Mesenchymal stem cell (in vitro differentiated cells and primary cell): Measurements from ENCODE around the gene NIT2.

Source experiments
- DNase-seq: peaks from one replicate; pipeline ENCODE4 v3.0.0-alpha.2; 2013
- H2AFZ ChIP-seq: one replicate; pipeline ENCODE4 v1.6.1; 2013; ENCODE audit warnings: low read depth, mild to moderate bottlenecking, control low read depth, inconsistent platforms, low read length, moderate library complexity
- H2AK5ac ChIP-seq: 2 replicates; pipeline ENCODE4 v1.6.1; 2013; ENCODE audit warnings: low read length, moderate library complexity, mild to moderate bottlenecking, inconsistent platforms; ENCODE audit not compliant: severe bottlenecking
- H2BK120ac ChIP-seq: one replicate; pipeline ENCODE4 v1.6.1; 2013; ENCODE audit warnings: low read depth, mild to moderate bottlenecking, inconsistent platforms, low read length, moderate library complexity
- H2BK12ac ChIP-seq, 2 experiments: one replicate each; pipeline ENCODE4 v1.6.1; 2013; ENCODE audit warnings: inconsistent platforms in 2 of 2, low read length in 2 of 2, mild to moderate bottlenecking in 2 of 2, moderate library complexity in 2 of 2, control low read depth in 1 of 2
- H2BK15ac ChIP-seq: one replicate; pipeline ENCODE4 v1.6.1; 2013; ENCODE audit warnings: mild to moderate bottlenecking, low read depth, inconsistent platforms; ENCODE audit not compliant: poor library complexity, severe bottlenecking
- H2BK5ac ChIP-seq: 2 replicates; pipeline ENCODE4 v1.6.1; 2013; ENCODE audit warnings: low read depth, mild to moderate bottlenecking, low read length, control low read depth, inconsistent platforms; ENCODE audit not compliant: poor library complexity, severe bottlenecking
- H3K14ac ChIP-seq, 2 experiments: one replicate each; pipeline ENCODE4 v1.6.1; 2013; ENCODE audit warnings: inconsistent platforms in 2 of 2, low read length in 2 of 2, control low read depth in 1 of 2, mild to moderate bottlenecking in 1 of 2, moderate library complexity in 1 of 2
- H3K18ac ChIP-seq, 2 experiments: one replicate each; pipeline ENCODE4 v1.6.1; 2013; ENCODE audit warnings: inconsistent platforms in 2 of 2, low read length in 2 of 2, control low read depth in 1 of 2, low read depth in 1 of 2, mild to moderate bottlenecking in 1 of 2
- H3K23ac ChIP-seq, 2 experiments: one replicate each; pipeline ENCODE4 v1.6.1; 2013; ENCODE audit warnings: inconsistent platforms in 2 of 2, low read length in 2 of 2, mild to moderate bottlenecking in 2 of 2, moderate library complexity in 2 of 2, control low read depth in 1 of 2
- H3K27ac ChIP-seq: 2 replicates; pipeline ENCODE4 v1.5.1; 2013; ENCODE audit warnings: mild to moderate bottlenecking, moderate library complexity, low read length, control low read depth, inconsistent platforms; ENCODE audit not compliant: poor library complexity, severe bottlenecking
- H3K27me3 ChIP-seq, 2 experiments: 2 replicates each; pipeline versions ENCODE4 v1.6.1 to v1.7.0; 2013; ENCODE audit warnings: low read length in 2 of 2, mild to moderate bottlenecking in 2 of 2, moderate library complexity in 2 of 2, control low read depth in 1 of 2, inconsistent platforms in 1 of 2; ENCODE audit not compliant: control insufficient read depth in 1 of 2, insufficient read depth in 1 of 2
- H3K36me3 ChIP-seq, 2 experiments: 2 replicates each; pipeline versions ENCODE4 v1.6.1 to v1.7.0; 2013; ENCODE audit warnings: low read length in 2 of 2, control low read depth in 1 of 2, inconsistent platforms in 1 of 2, low read depth in 1 of 2, mild to moderate bottlenecking in 1 of 2; ENCODE audit not compliant: insufficient read depth in 2 of 2, control insufficient read depth in 1 of 2
- H3K4ac ChIP-seq, 2 experiments: one replicate each; pipeline ENCODE4 v1.6.1; 2013; ENCODE audit warnings: inconsistent platforms in 2 of 2, low read length in 2 of 2, mild to moderate bottlenecking in 2 of 2, moderate library complexity in 2 of 2, control low read depth in 1 of 2, low read depth in 1 of 2
- H3K4me1 ChIP-seq: 2 replicates; pipeline ENCODE4 v1.6.1; 2013; ENCODE audit warnings: low read depth, low read length, control low read depth; ENCODE audit not compliant: control insufficient read depth, insufficient read depth
- H3K4me2 ChIP-seq: 2 replicates; pipeline ENCODE4 v1.6.1; 2013; ENCODE audit warnings: low read length, mild to moderate bottlenecking, inconsistent platforms; ENCODE audit not compliant: poor library complexity, severe bottlenecking
- H3K4me3 ChIP-seq, 2 experiments: 2 replicates each; pipeline versions ENCODE4 v1.5.1 to v1.7.0; 2013; ENCODE audit warnings: low read length in 2 of 2, mild to moderate bottlenecking in 2 of 2, control low read depth in 1 of 2, low read depth in 1 of 2; ENCODE audit not compliant: insufficient read depth in 1 of 2
- H3K79me1 ChIP-seq: replicated peaks from 2 replicates; pipeline ENCODE4 v1.6.1; 2013; ENCODE audit warnings: mild to moderate bottlenecking, control low read depth, low read length, inconsistent platforms; ENCODE audit not compliant: poor library complexity, severe bottlenecking
- H3K9ac ChIP-seq: 2 replicates; pipeline ENCODE4 v1.7.0; 2013; ENCODE audit warnings: mild to moderate bottlenecking, low read length, moderate library complexity
- H3K9me3 ChIP-seq: 2 replicates; pipeline ENCODE4 v1.7.0; 2013; ENCODE audit warnings: mild to moderate bottlenecking, low read length; ENCODE audit not compliant: control insufficient read depth
- H4K8ac ChIP-seq: one replicate; pipeline ENCODE4 v1.6.1; 2013; ENCODE audit warnings: inconsistent platforms, mild to moderate bottlenecking, low read length, moderate library complexity
- H4K91ac ChIP-seq: one replicate; pipeline ENCODE4 v1.6.1; 2013; ENCODE audit warnings: mild to moderate bottlenecking, low read length, inconsistent platforms
- WGBS: methylation state at CpG from one replicate; pipeline ENCODE4 v1.1.7; 2013; ENCODE audit warnings: mixed read lengths; 5-methylcytosine and 5-hydroxymethylcytosine counted together

The NIT2 gene

DNA sequence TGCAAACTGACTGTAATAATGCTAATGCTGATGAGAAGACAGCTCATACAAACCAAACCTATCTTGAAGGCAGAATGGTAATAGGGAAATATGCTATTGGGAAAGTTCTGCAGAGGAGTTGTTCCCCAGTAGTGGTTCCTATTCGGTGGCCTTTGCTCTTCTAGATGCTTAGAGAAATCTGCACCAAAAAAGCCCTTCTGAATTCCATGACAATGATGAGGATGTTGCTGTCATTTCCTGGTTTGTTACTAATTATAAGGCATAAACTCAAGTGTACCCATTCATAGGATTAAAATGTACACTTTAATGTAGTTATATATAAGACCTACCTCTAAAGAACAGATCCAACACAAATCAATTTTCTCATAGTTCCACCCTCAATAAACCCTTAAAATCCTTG, 36.2 kb downstream of the NIT2 start:
- Histone ChIP-seq H4K91ac (no peak overlapping the region), H3K27ac (no peak overlapping the region), H3K23ac (no peak overlapping the region), H3K36me3 (peaks cover 16 to 93% of the 10 kb centered on the region in 2 experiments), H2AK5ac (no peak overlapping the region), H3K27me3 (no peaks in the 10 kb centered on the region), H3K79me1 (peaks cover 23% of the 10 kb centered on the region), H2BK15ac (no peak overlapping the region), H4K8ac (no peak overlapping the region), H3K9ac (no peak overlapping the region), H3K4ac (no peak overlapping the region), H3K9me3 (no peaks in the 10 kb centered on the region), H3K4me2 (no peak overlapping the region), H2BK120ac (no peak overlapping the region), H3K14ac (no peak overlapping the region), H3K18ac (no peak overlapping the region), H3K4me1 (peaks cover 2% of the 10 kb centered on the region), H2BK12ac (no peak overlapping the region), H2AFZ (no peak overlapping the region), H3K4me3 (no peak overlapping the region), H2BK5ac (no peak overlapping the region)
- WGBS = no CpG with 5 or more reads among the region's 1 CpG
- DNase-seq = no peak

DNA sequence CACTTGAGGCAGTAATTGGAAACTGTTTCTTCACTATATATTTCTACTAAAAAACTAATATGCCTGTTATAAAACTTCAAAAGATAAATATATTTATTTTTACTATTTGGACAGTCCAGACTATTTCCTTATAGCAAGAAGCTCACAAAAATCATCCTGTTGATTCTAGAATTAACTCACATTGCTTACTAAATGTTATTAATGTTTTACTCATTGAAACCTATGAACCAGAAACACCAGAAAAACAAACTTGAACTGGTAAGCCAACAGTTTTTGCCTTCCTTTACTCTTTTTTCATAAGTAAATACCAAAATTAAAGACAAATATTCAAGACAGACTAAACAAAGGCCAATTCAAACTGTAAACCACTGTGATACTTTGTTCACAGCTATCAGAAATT, 40.0 kb downstream of the NIT2 start:
- H2AK5ac ChIP-seq = no peak overlapping the region
- no peak for DNase-seq
- no peak overlapping the region for H3K27ac ChIP-seq
- no peaks in the 10 kb centered on the region for H3K9me3 ChIP-seq
- peaks cover 20 to 89% of the 10 kb centered on the region in 2 experiments for H3K36me3 ChIP-seq
- no peak overlapping the region for H3K14ac ChIP-seq
- no peak overlapping the region for H2BK120ac ChIP-seq
- no peaks in the 10 kb centered on the region for H3K27me3 ChIP-seq
- H4K8ac ChIP-seq = no peak overlapping the region
- H3K4me1 ChIP-seq = peaks cover 2% of the 10 kb centered on the region
- no peak overlapping the region for H3K23ac ChIP-seq
- H2AFZ ChIP-seq = no peak overlapping the region
- H3K4ac ChIP-seq = no peak overlapping the region
- no peak overlapping the region for H3K4me3 ChIP-seq
- H3K18ac ChIP-seq = no peak overlapping the region
- H3K9ac ChIP-seq = no peak overlapping the region
- H2BK15ac ChIP-seq = no peak overlapping the region
- H2BK5ac ChIP-seq = no peak overlapping the region
- H3K79me1 ChIP-seq = peaks cover 19% of the 10 kb centered on the region
- H3K4me2 ChIP-seq = no peak overlapping the region
- no peak overlapping the region for H2BK12ac ChIP-seq
- no peak overlapping the region for H4K91ac ChIP-seq

DNA sequence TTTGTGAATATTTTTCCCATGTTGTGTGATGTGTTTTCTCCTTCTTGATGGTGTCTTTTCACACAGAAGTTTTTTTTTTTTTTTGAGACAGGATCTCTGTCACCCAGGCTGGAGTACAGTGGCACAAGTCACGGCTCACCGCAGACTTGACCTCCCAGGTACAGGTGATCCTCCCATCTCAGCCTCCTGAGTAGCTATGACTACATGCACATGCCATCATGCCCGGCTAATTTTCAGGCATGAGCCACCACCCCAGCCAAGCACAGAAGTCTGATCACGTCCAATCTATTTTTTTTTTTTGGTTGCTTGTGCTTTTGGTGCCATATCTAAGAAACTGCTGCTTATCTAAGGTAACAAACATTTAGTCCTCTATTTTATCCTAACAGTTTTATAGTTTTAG, 41.7 kb downstream of the NIT2 start:
- Histone ChIP-seq H3K27me3 (no peaks in the 10 kb centered on the region), H3K9me3 (no peaks in the 10 kb centered on the region), H2AK5ac (no peak overlapping the region), H4K8ac (no peak overlapping the region), H3K36me3 (peaks cover 24 to 92% of the 10 kb centered on the region in 2 experiments), H3K9ac (no peak overlapping the region), H2BK12ac (no peak overlapping the region), H2BK15ac (no peak overlapping the region), H3K4me2 (no peak overlapping the region), H3K27ac (no peak overlapping the region), H3K4me3 (no peak overlapping the region), H2BK120ac (no peak overlapping the region), H3K23ac (no peak overlapping the region), H4K91ac (no peak overlapping the region), H3K18ac (no peak overlapping the region), H3K14ac (no peak overlapping the region), H2AFZ (no peak overlapping the region), H2BK5ac (no peak overlapping the region), H3K4me1 (peaks cover 2% of the 10 kb centered on the region), H3K4ac (no peak overlapping the region), H3K79me1 (peaks cover 20% of the 10 kb centered on the region)
- no peak for DNase-seq
- 92% methylated on average over 3 of the region's 4 CpGs for WGBS

- Histone ChIP-seq H3K18ac (no peak overlapping the region), H3K4me2 (no peak overlapping the region), H2BK15ac (no peak overlapping the region), H2BK5ac (no peak overlapping the region), H2AFZ (no peak overlapping the region), H3K79me1 (peaks cover 15% of the 10 kb centered on the region), H4K91ac (no peak overlapping the region), H3K4ac (no peak overlapping the region), H3K9me3 (peaks cover 16% of the 10 kb centered on the region), H3K36me3 (peaks cover 8 to 87% of the 10 kb centered on the region in 2 experiments), H2BK12ac (no peak overlapping the region), H4K8ac (no peak overlapping the region), H3K4me3 (no peak overlapping the region), H3K27me3 (no peaks in the 10 kb centered on the region), H3K9ac (no peak overlapping the region), H3K27ac (peak overlapping the region; percentile 66), H2BK120ac (no peak overlapping the region), H3K4me1 (peaks cover 3% of the 10 kb centered on the region), H3K23ac (no peak overlapping the region), H3K14ac (no peak overlapping the region), H2AK5ac (peak overlapping the region; percentile 84)
- WGBS = 80% methylated on average over 8 of the region's 8 CpGs
- peak; percentile 67 for DNase-seq
These were observed 50.4 kb downstream of the NIT2 start for GRCh38 chr3:100384733-100385525.
